ENCODE results near the gene CPLX3. TPM values are rescaled to one million over a fixed set of nuclear protein-coding genes. Genes with fewer than 3 reads are reported as not detected.

CPLX3 gene
- total RNA-seq, 2 experiments from 2014 or later, result 0.11 TPM; not detected in 1

DNA sequence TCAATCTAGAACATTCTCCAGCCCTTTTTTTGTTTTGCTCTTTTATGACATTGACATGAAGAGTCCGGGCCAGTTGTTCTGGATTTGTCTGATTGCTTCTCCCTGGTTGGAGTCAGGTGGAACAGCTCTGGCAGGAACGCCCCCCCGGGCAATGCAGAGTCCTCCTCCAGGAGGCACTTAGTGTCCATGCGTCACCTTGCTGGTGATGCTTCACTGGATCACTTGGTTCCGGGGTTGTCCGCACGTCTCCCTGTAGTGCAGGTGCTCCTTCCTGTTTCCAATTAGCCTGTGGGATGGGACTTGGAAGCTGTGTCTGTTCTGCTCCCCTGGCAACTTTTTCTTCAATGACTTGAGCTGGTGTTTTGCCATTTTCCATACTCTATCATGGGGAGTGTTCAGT, 34.8 kb upstream of the CPLX3 start:
- CTCF ChIA-PET, result interaction anchor here (2.3 to 30.3 kb wide), 4 partner anchors 3 to 157 kb away, joined by 9 to 1327 read pairs (median 670); partner anchors contain the start of genes CSK and ULK3
- TF ChIP-seq, protein P1, sequence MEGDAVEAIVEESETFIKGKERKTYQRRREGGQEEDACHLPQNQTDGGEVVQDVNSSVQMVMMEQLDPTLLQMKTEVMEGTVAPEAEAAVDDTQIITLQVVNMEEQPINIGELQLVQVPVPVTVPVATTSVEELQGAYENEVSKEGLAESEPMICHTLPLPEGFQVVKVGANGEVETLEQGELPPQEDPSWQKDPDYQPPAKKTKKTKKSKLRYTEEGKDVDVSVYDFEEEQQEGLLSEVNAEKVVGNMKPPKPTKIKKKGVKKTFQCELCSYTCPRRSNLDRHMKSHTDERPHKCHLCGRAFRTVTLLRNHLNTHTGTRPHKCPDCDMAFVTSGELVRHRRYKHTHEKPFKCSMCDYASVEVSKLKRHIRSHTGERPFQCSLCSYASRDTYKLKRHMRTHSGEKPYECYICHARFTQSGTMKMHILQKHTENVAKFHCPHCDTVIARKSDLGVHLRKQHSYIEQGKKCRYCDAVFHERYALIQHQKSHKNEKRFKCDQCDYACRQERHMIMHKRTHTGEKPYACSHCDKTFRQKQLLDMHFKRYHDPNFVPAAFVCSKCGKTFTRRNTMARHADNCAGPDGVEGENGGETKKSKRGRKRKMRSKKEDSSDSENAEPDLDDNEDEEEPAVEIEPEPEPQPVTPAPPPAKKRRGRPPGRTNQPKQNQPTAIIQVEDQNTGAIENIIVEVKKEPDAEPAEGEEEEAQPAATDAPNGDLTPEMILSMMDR (IDR thresholded peaks at IDR 0.05), result no peak
- H3K36me3 Mint-ChIP-seq (ENCODE audit: low read depth), result peaks cover 58% of the 10 kb centered on the region

DNA sequence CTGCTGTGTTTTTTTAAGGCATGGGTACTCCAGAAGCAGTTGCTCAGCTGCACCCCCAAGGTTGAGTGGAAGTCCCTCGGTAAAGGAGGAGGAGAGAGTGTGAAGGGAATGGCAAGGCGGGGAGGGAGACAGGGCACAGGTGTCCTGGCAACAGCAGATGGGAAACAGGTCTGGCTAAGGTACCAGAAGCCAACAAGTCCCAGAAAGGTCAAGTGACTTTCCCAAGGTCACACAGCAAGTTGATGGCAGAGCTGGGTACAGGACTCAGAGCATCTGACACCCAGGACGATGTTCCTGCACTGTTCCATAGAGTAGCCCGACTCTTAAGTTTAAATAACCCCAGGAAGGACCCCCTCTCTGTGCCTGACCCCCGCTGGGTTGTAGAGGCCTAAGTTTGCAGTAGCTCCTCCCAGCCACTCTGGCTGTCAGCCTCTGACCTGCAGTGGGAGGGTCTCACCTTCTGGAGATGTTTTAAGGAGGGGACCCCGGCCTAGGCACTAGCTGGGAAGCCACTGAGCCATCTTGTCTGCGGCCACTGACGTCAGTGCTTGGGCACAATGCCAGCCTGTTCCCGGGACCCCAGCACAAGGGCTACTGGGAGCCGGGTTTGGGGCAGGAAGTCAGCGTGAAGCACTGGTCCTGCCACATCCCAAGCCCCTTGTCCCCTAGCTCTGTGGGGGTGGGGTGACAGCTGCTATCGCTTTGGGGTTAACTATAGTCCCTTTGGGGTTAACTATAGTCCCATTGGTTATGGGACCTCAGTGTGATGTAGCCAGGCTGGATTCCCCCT, 34.0 kb upstream of the CPLX3 start:
- intact Hi-C loops (cut with micrococcal nuclease), result no loop called here
- Mint-ChIP-seq H3K9me3 (no peaks in the 10 kb centered on the region), H3K4me1 (ENCODE audit: low read depth) (peaks cover 83% of the 10 kb centered on the region), H3K27me3 (no peaks in the 10 kb centered on the region), H3K27ac (peak overlapping the region; percentile 83), H3K36me3 (ENCODE audit: low read depth) (peaks cover 55% of the 10 kb centered on the region), H3K4me3 (peak overlapping the region; percentile 98)
- ChIA-PET CTCF (interaction anchor here (0.9 to 30.3 kb wide), 9 partner anchors 4 to 169 kb away, joined by 3 to 1327 read pairs (median 9); partner anchors contain the start of genes CSK and ULK3), POLR2A (interaction anchor here (0.6 to 16.0 kb wide), 5 partner anchors 12 to 161 kb away, joined by 3 to 410 read pairs (median 3); partner anchors contain the start of gene CSK)
- no peak for ATAC-seq
- DNase-seq, result peak; percentile 24
- TF ChIP-seq, protein P1 (IDR thresholded peaks at IDR 0.05), result no peak

More for the DNA sequence above, 34.8 kb upstream of the CPLX3 start:
- DNase-seq (no peak), ATAC-seq (no peak)
- Mint-ChIP-seq H3K9me3 (no peaks in the 10 kb centered on the region), H3K4me3 (peak overlapping the region; percentile 98), H3K27me3 (no peaks in the 10 kb centered on the region), H3K27ac (peak overlapping the region; percentile 83), H3K4me1 (ENCODE audit: low read depth) (peaks cover 86% of the 10 kb centered on the region)
- intact Hi-C loops (cut with micrococcal nuclease), result no loop called here
- POLR2A ChIA-PET, result interaction anchor here (16.0 kb wide), 1 partner anchor 13 kb away, joined by 410 read pairs; the partner anchor contains the start of gene CSK

DNA sequence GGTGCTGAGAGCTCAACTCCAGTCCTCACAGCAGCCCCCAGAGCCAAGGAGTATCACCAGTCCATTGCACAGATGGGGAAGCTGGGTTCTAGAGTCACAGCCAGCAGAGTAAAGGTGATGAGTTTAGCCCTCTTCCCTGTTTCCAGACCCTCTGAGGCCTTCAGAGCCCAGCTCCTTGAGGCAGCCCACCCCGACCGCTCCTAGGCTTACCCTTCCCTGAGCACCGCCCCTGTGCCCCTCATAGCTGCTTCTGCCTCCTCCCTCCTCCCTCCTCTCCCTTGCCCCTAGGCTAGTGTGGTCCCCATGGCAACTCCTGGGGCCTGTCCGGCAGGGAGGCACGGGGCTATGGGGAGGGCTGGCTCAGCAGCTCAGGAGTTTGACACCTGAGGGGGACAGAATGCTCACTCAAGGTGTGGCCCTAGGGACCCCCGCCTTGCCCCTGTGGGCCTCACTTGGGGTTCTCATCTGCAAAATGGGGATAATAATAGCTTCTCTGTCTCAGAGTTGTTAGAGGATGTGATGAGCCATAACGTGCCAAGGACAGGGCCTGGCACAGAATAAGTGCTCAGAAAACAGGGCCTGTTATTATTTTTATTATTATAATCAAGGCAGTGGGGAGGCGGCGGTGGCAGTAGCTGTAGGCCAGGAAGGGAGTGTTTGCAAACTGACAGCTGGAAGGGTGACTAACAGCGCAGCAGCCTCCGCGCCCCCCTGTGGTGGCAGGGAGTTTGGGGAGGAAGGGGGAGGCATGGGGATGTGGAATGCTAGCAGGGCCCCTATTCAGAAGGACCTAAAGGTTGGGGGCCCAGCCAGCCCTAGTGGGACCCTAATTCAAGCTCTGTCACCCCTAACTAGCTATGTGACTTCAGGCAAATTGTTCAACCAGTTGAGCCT, 33.0 kb upstream of the CPLX3 start:
- peak; percentile 31 for ATAC-seq
- ChIA-PET CTCF (interaction anchor here (0.9 to 25.9 kb wide), 14 partner anchors 11 to 175 kb away, joined by 3 to 1327 read pairs (median 4); partner anchors contain the start of genes CPLX3, CSK and ULK3), POLR2A (interaction anchor here (0.6 to 16.0 kb wide), 6 partner anchors 11 to 162 kb away, joined by 3 to 410 read pairs (median 4); partner anchors contain the start of gene CSK)
- Mint-ChIP-seq H3K9me3 (no peaks in the 10 kb centered on the region), H3K27ac (peak overlapping the region; percentile 83), H3K4me1 (ENCODE audit: low read depth) (peaks cover 85% of the 10 kb centered on the region), H3K4me3 (peak overlapping the region; percentile 19), H3K27me3 (no peaks in the 10 kb centered on the region), H3K36me3 (ENCODE audit: low read depth) (peaks cover 55% of the 10 kb centered on the region)
- intact Hi-C loops (cut with micrococcal nuclease), result no loop called here
- peak; percentile 86 for DNase-seq
- TF ChIP-seq, protein P1 (IDR thresholded peaks at IDR 0.05), result peak; percentile 58

DNA sequence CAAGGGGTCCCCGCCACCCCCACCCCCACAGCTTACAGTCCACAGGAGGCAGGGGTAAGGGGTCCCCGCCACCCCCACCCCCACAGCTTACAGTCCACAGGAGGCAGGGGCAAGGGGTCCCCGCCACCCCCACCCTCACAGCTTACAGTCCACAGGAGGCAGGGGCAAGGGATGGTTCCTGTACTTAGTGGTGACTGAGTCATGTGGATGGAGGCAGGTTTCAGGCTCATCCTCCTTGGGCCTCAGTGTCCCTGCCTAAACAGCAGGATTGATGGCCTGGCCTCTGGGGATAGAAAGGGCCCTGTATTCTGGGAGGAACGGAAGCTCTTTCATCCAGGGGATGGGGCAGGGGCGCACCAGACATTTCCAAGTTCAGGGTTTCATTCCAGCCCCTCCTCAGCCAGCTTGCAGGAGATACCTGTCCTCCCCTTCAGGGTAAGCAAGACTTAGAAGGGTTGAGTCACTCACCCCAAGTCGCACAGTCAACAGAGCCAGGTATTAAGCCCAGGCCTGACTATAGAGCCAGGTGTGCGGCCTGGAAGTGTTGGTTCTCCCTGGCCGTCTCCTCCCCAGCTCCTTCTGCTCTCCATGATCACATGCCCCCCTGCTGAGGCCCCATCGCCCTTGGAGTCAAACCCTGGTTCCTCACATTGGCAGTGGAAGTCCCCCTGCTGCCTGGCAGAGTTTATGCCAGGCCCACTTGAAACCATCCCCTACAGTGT, 32.0 kb upstream of the CPLX3 start:
- Mint-ChIP-seq H3K27ac (peak overlapping the region; percentile 90), H3K27me3 (no peaks in the 10 kb centered on the region), H3K4me3 (peak overlapping the region; percentile 11), H3K9me3 (no peaks in the 10 kb centered on the region), H3K4me1 (ENCODE audit: low read depth) (peaks cover 87% of the 10 kb centered on the region), H3K36me3 (ENCODE audit: low read depth) (peaks cover 59% of the 10 kb centered on the region)
- ATAC-seq (no peak), DNase-seq (no peak)
- CTCF ChIA-PET, result interaction anchor here (0.9 to 25.9 kb wide), 10 partner anchors 17 to 176 kb away, joined by 3 to 1327 read pairs (median 4); partner anchors contain the start of genes CPLX3, CSK and ULK3
- intact Hi-C loops (cut with micrococcal nuclease), result no loop called here
- POLR2A ChIA-PET, result interaction anchor here (0.7 to 16.0 kb wide), 5 partner anchors 10 to 49 kb away, joined by 3 to 410 read pairs (median 5); partner anchors contain the start of gene CSK
- TF ChIP-seq, protein P1 (IDR thresholded peaks at IDR 0.05), result no peak
